SK-N-SH (cell line): ENCODE measurements around the gene FNDC3B. TPM values are rescaled to one million over a fixed set of nuclear protein-coding genes. Genes with fewer than 3 reads are reported as not detected.

ENCODE experiments used
- CTCF ChIA-PET: fragments of 300-600, 350-600 bp; formaldehyde crosslinking; extraction: SDS; loops from one replicate; lab custom pipeline; 2021; lab: Yijun Ruan, JAX
- POLR2A ChIA-PET: fragments of 350-600 bp; sonication (Branson Sonifier 250); formaldehyde crosslinking; extraction: SDS; loops from one replicate; lab custom pipeline; 2020; ENCODE audit warnings: antibody characterized with exemption, inconsistent platforms; lab: Yijun Ruan, JAX
- DNase-seq: peaks from one replicate; pipeline ENCODE4 v3.0.0; 2012
- H2AFZ ChIP-seq: fragments of 200-600 bp; sonication (generic); 2 replicates; pipeline ENCODE4 v1.8.1; 2016; ENCODE audit warnings: antibody characterized with exemption, mild to moderate bottlenecking, low read depth
- H3F3A ChIP-seq: fragments of 200-600 bp; sonication (generic); replicated peaks from 2 replicates; pipeline ENCODE3; 2016; ENCODE audit warnings: antibody characterized with exemption, mild to moderate bottlenecking; ENCODE audit not compliant: insufficient read depth
- H3K27ac ChIP-seq, 2 experiments: fragments of 200-500 bp in 1 of 2; fragments of 200-600 bp in 1 of 2; sonication (Bioruptor generic) in 1 of 2; sonication (generic), shearing (Covaris generic) in 1 of 2; 2 replicates each; pipeline versions ENCODE4 v1.5.1 to v1.6.1; 2014 to 2016; ENCODE audit warnings: low read depth in 2 of 2, inconsistent platforms in 1 of 2, low read length in 1 of 2, mild to moderate bottlenecking in 1 of 2, mixed read lengths in 1 of 2
- H3K27me3 ChIP-seq: fragments of 200-600 bp; sonication (generic), shearing (Covaris generic); 2 replicates; pipeline ENCODE4 v1.6.1; 2016; ENCODE audit warnings: mixed run types; ENCODE audit not compliant: insufficient read depth
- H3K36me3 ChIP-seq, 2 experiments: fragments of 200-500 bp in 1 of 2; fragments of 200-600 bp in 1 of 2; sonication (Bioruptor generic) in 1 of 2; sonication (generic) in 1 of 2; replicated peaks in 1 of 2; 2 replicates each; pipeline versions ENCODE3 to v1.5.1; 2014 to 2016; ENCODE audit warnings: low read length in 1 of 2, mild to moderate bottlenecking in 1 of 2; ENCODE audit not compliant: insufficient read depth in 2 of 2, control insufficient read depth in 1 of 2
- H3K4me1 ChIP-seq, 2 experiments: fragments of 200-500 bp in 1 of 2; fragments of 200-600 bp in 1 of 2; sonication (Bioruptor generic) in 1 of 2; sonication (generic), shearing (Covaris generic) in 1 of 2; 2 replicates each; pipeline versions ENCODE4 v1.5.1 to v1.6.1; 2014 to 2016; ENCODE audit warnings: low read depth in 1 of 2, low read length in 1 of 2, mixed run types in 1 of 2; ENCODE audit not compliant: insufficient read depth in 2 of 2, control insufficient read depth in 1 of 2
- H3K4me2 ChIP-seq: fragments of 200-600 bp; sonication (generic), shearing (Covaris generic); 2 replicates; pipeline ENCODE4 v1.6.1; 2017; ENCODE audit warnings: mixed run types
- H3K4me3 ChIP-seq, 2 experiments: fragments of 200-500 bp in 1 of 2; fragments of 200-600 bp in 1 of 2; sonication (Bioruptor generic) in 1 of 2; sonication (generic), shearing (Covaris generic) in 1 of 2; 2 replicates each; pipeline versions ENCODE4 v1.5.1 to v1.8.1; 2014 to 2016; ENCODE audit warnings: low read depth in 2 of 2, inconsistent platforms in 1 of 2, low read length in 1 of 2, mild to moderate bottlenecking in 1 of 2, mixed read lengths in 1 of 2, moderate library complexity in 1 of 2
- H3K79me2 ChIP-seq: fragments of 200-600 bp; sonication (generic); 2 replicates; pipeline ENCODE4 v1.8.1; 2017; ENCODE audit warnings: mild to moderate bottlenecking; ENCODE audit not compliant: insufficient read depth
- H3K9ac ChIP-seq: fragments of 200-600 bp; sonication (generic); 2 replicates; pipeline ENCODE4 v1.6.1; 2017; ENCODE audit warnings: mixed run types
- H3K9me2 ChIP-seq: fragments of 200-600 bp; sonication (generic); 2 replicates; pipeline ENCODE4 v1.6.1; 2017; ENCODE audit warnings: mixed run types
- H3K9me3 ChIP-seq: fragments of 200-600 bp; sonication (generic); 2 replicates; pipeline ENCODE4 v1.6.1; 2017; ENCODE audit warnings: mixed run types, mild to moderate bottlenecking, moderate library complexity
- H4K20me1 ChIP-seq: fragments of 200-600 bp; sonication (generic); 2 replicates; pipeline ENCODE4 v1.6.1; 2017; ENCODE audit warnings: mild to moderate bottlenecking, mixed run types; ENCODE audit not compliant: insufficient read depth
- CTCF ChIP-seq: fragments of 200-600 bp; sonication (generic); IDR thresholded peaks from 2 replicates; pipeline ENCODE4 v1.6.1; 2017; ENCODE audit warnings: antibody characterized with exemption, mild to moderate bottlenecking, moderate library complexity
- ELF1 ChIP-seq: IDR thresholded peaks from 2 replicates; pipeline ENCODE4 v1.4.0; 2012
- EP300 ChIP-seq, 2 experiments: IDR thresholded peaks; 2 replicates each; pipeline versions ENCODE4 v1.4.0 to v1.6.1; 2012; ENCODE audit warnings: borderline replicate concordance in 1 of 2, low read depth in 1 of 2, low read length in 1 of 2
- EZH2phosphoT487 ChIP-seq: fragments of 200-600 bp; sonication (generic); IDR thresholded peaks from 2 replicates; pipeline ENCODE4 v1.6.1; 2017; ENCODE audit warnings: low read depth, mixed run types, mild to moderate bottlenecking, antibody characterized with exemption, moderate library complexity, borderline replicate concordance
- FOSL2 ChIP-seq: IDR thresholded peaks from 2 replicates; pipeline ENCODE4 v1.4.0; 2012; ENCODE audit warnings: low read depth, mild to moderate bottlenecking, moderate library complexity, borderline replicate concordance
- FOXM1 ChIP-seq: IDR thresholded peaks from 2 replicates; pipeline ENCODE4 v1.4.0; 2012; ENCODE audit warnings: low read depth, mild to moderate bottlenecking
- GABPA ChIP-seq: IDR thresholded peaks from 2 replicates; pipeline ENCODE4 v1.4.0; 2012; ENCODE audit warnings: low read depth, mild to moderate bottlenecking
- IRF3 ChIP-seq: fragments of 150-350 bp; IDR thresholded peaks from 2 replicates; pipeline ENCODE4 v1.6.1; 2016; ENCODE audit warnings: mild to moderate bottlenecking, low read depth, low read length
- JUND ChIP-seq: IDR thresholded peaks from 2 replicates; pipeline ENCODE4 v1.4.0; 2012
- MXI1 ChIP-seq: IDR thresholded peaks from 2 replicates; pipeline ENCODE4 v1.6.1; 2012; ENCODE audit warnings: mild to moderate bottlenecking, low read depth, low read length, improper control_type of control experiment
- NFIC ChIP-seq: IDR thresholded peaks from 2 replicates; pipeline ENCODE4 v1.4.0; 2012; ENCODE audit warnings: borderline replicate concordance
- NRF1 ChIP-seq: IDR thresholded peaks from 2 replicates; pipeline ENCODE4 v1.6.1; 2012; ENCODE audit warnings: low read depth, mild to moderate bottlenecking, low read length
- REST ChIP-seq: IDR thresholded peaks from 2 replicates; pipeline ENCODE4 v1.6.1; 2012; ENCODE audit warnings: mild to moderate bottlenecking, low read depth, low read length, moderate library complexity
- RFX5 ChIP-seq: IDR thresholded peaks from 2 replicates; pipeline ENCODE4 v1.6.1; 2012; ENCODE audit warnings: mild to moderate bottlenecking, improper control_type of control experiment, low read length
- SIN3A ChIP-seq: IDR thresholded peaks from 2 replicates; pipeline ENCODE4 v1.6.1; 2012; ENCODE audit warnings: low read depth, mild to moderate bottlenecking, low read length, moderate library complexity, borderline replicate concordance
- SMC3 ChIP-seq: IDR thresholded peaks from 2 replicates; pipeline ENCODE4 v1.6.1; 2012; ENCODE audit warnings: low read depth, low read length, improper control_type of control experiment
- TAF1 ChIP-seq: IDR thresholded peaks from 2 replicates; pipeline ENCODE4 v1.6.1; 2012; ENCODE audit warnings: low read depth, mild to moderate bottlenecking, low read length, moderate library complexity, borderline replicate concordance
- USF2 ChIP-seq: fragments of 150-350 bp; IDR thresholded peaks from 2 replicates; pipeline ENCODE4 v1.6.1; 2017; ENCODE audit warnings: antibody characterized with exemption, low read length, low read depth, borderline replicate concordance
- YY1 ChIP-seq: IDR thresholded peaks from 2 replicates; pipeline ENCODE4 v1.4.0; 2012; ENCODE audit warnings: low read depth, mild to moderate bottlenecking
- WGBS: methylation state at CpG from one replicate; pipeline ENCODE4 v1.1.6; 2017; ENCODE audit warnings: low lambda C conversion rate; 5-methylcytosine and 5-hydroxymethylcytosine counted together
- polyA plus RNA-seq, 3 experiments: library from polyadenylated mRNA; depleted of rRNA; stranded (reverse); fragments of >200 nt; gene quantifications; 2 replicates each; pipeline ENCODE4 v1.2.3, GENCODE V29; 2012

Gene FNDC3B
- polyA plus RNA-seq, 1 of the 3 experiments (the other 2 are of a cell fraction), result 10.4 TPM

- Histone ChIP-seq H3K79me2 (peaks cover 100% of the 10 kb centered on the region), H3K4me3 (no peak overlapping the region), H3F3A (peaks cover 16% of the 10 kb centered on the region), H3K4me1 (peaks cover 7 to 24% of the 10 kb centered on the region in 2 experiments; a peak in 3 of 4 replicates), H3K27ac (no peak overlapping the region), H3K9ac (no peak overlapping the region), H4K20me1 (peaks cover 96% of the 10 kb centered on the region), H3K27me3 (no peaks in the 10 kb centered on the region), H3K9me2 (no peaks in the 10 kb centered on the region), H2AFZ (no peak overlapping the region), H3K36me3 (peaks cover 0 to 1% of the 10 kb centered on the region in 2 experiments), H3K4me2 (no peak overlapping the region), H3K9me3 (no peaks in the 10 kb centered on the region)
- DNase-seq, result no peak
- ChIA-PET CTCF (no interaction called here), POLR2A (no interaction called here)
- WGBS, result 98% methylated on average over 7 of the region's 7 CpGs
- no peak for TF ChIP-seq NFIC
- no peak for TF ChIP-seq IRF3
- no peak for TF ChIP-seq EZH2phosphoT487
- TF ChIP-seq NRF1, result no peak
- no peak for TF ChIP-seq TAF1
- no peak for TF ChIP-seq RFX5
- TF ChIP-seq SIN3A, result no peak
- no peak for TF ChIP-seq CTCF
- no peak for TF ChIP-seq SMC3
- no peak for TF ChIP-seq MXI1
- no peak for TF ChIP-seq EP300 (IDR thresholded peaks at IDR 0.05; ENCODE audit: borderline replicate concordance in 1 of 2, low read depth in 1 of 2, low read length in 1 of 2)
- no peak for TF ChIP-seq YY1
- no peak for TF ChIP-seq REST
- no peak for TF ChIP-seq FOXM1
- no peak for TF ChIP-seq JUND
- TF ChIP-seq ELF1, result no peak
- no peak for TF ChIP-seq USF2
- TF ChIP-seq FOSL2, result no peak
- TF ChIP-seq GABPA, result no peak
Observed at GRCh38 chr3:172106989-172107388, 67.6 kb downstream of the FNDC3B start.
